RPMI8226 (cell line): ENCODE data around the gene GJC2.

Source experiments
- DNase-seq: peaks from one replicate; pipeline ENCODE4 v3.0.0-alpha.2; 2015

GJC2 gene

GRCh38 chr1:228158151-228159007, 8.6 kb downstream of the GJC2 start:
- no peak for DNase-seq

GRCh38 chr1:228159008-228159665, 9.4 kb downstream of the GJC2 start:
- no peak for DNase-seq

- no peak for DNase-seq
Observed at GRCh38 chr1:228160201-228160761, 10.6 kb downstream of the GJC2 start.

GRCh38 chr1:228161362-228161761, 11.6 kb downstream of the GJC2 start:
- DNase-seq: no peak

- no peak for DNase-seq
Observed at GRCh38 chr1:228161866-228162265, 12.1 kb downstream of the GJC2 start.

GRCh38 chr1:228162286-228163006, 12.7 kb downstream of the GJC2 start:
- no peak for DNase-seq

- DNase-seq: no peak
Observed at GRCh38 chr1:228163007-228163753, 13.4 kb downstream of the GJC2 start.

GRCh38 chr1:228163776-228164519, 14.2 kb downstream of the GJC2 start:
- no peak for DNase-seq

- no peak for DNase-seq
Observed at GRCh38 chr1:228164561-228165371, 15.0 kb downstream of the GJC2 start.

GRCh38 chr1:228165372-228166169, 15.8 kb downstream of the GJC2 start, which contains the start of gene IBA57:
Gene IBA57 (plus strand): TSS chr1:228165804. CDS start chr1:228165817, 13 bp downstream.
- DNase-seq: peak; percentile 100

GRCh38 chr1:228166170-228166936, 16.6 kb downstream of the GJC2 start:
- peak; percentile 82 for DNase-seq

GRCh38 chr1:228168563-228169270, 19.0 kb downstream of the GJC2 start:
- DNase-seq: no peak

- no peak for DNase-seq
Observed at GRCh38 chr1:228169345-228169744, 19.6 kb downstream of the GJC2 start.

- no peak for DNase-seq
Observed at GRCh38 chr1:228170666-228171065, 20.9 kb downstream of the GJC2 start.

GRCh38 chr1:228171221-228171891, 21.6 kb downstream of the GJC2 start:
- no peak for DNase-seq

GRCh38 chr1:228172591-228173527, 23.1 kb downstream of the GJC2 start:
- no peak for DNase-seq
